Measurements from ENCODE around the gene SLC13A2. TPM values are rescaled to one million over a fixed set of nuclear protein-coding genes. Genes with fewer than 3 reads are reported as not detected.

Gene SLC13A2
- total RNA-seq, 2 donors from 2014 or later: not detected

DNA sequence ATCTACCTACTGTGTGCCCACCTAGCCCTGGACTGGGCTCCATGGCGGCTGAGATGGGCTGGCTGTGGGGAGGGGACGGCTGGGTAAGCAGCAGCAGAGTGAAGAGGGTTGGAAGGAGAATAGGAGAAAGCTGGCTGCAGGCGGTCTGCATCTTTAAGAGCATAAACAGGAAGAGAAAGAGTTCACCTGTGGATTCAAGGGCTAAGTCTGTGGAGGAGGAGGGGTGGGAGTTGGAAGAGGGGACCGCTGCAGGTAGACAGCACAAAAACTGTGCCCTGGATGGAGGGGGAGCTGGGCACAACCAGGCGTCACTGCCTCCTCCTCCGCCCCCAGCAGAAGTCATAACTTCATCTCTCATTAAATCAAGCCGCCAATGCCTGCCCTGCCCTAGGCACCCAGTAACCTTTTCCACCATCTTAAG, 677 bp downstream of the SLC13A2 start:
- Mint-ChIP-seq H3K4me1 (peaks cover 42% of the 10 kb centered on the region), H3K4me3 (no peak overlapping the region), H3K36me3 (ENCODE audit: low read depth) (no peaks in the 10 kb centered on the region), H3K27me3 (ENCODE audit: insufficient read depth) (peaks cover 27% of the 10 kb centered on the region), H3K9me3 (no peaks in the 10 kb centered on the region), H3K27ac (no peak overlapping the region)
- Histone ChIP-seq H3K4me1 (ENCODE audit: control insufficient read depth, insufficient read depth, low read length) (peaks cover 21% of the 10 kb centered on the region), H3K36me3 (ENCODE audit: control insufficient read depth, insufficient read depth, low read length) (no peaks in the 10 kb centered on the region), H3K9me3 (ENCODE audit: control insufficient read depth, low read length) (no peaks in the 10 kb centered on the region), H3K9ac (ENCODE audit: extremely low read depth, low read length, poor library complexity, severe bottlenecking) (no peak overlapping the region), H3K4me3 (ENCODE audit: low read length) (no peak overlapping the region), H3K27ac (ENCODE audit: low read depth, low read length) (no peak overlapping the region), H3K27me3 (ENCODE audit: control insufficient read depth, insufficient read depth, low read length, poor library complexity, severe bottlenecking) (peaks cover 16% of the 10 kb centered on the region)
- TF ChIP-seq, protein P1, sequence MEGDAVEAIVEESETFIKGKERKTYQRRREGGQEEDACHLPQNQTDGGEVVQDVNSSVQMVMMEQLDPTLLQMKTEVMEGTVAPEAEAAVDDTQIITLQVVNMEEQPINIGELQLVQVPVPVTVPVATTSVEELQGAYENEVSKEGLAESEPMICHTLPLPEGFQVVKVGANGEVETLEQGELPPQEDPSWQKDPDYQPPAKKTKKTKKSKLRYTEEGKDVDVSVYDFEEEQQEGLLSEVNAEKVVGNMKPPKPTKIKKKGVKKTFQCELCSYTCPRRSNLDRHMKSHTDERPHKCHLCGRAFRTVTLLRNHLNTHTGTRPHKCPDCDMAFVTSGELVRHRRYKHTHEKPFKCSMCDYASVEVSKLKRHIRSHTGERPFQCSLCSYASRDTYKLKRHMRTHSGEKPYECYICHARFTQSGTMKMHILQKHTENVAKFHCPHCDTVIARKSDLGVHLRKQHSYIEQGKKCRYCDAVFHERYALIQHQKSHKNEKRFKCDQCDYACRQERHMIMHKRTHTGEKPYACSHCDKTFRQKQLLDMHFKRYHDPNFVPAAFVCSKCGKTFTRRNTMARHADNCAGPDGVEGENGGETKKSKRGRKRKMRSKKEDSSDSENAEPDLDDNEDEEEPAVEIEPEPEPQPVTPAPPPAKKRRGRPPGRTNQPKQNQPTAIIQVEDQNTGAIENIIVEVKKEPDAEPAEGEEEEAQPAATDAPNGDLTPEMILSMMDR (conservative IDR thresholded peaks at IDR 0.05): no peak
- DNase-seq: no peak
- 84 to 96% methylated on average over 6 to 7 of the region's 7 CpGs for WGBS, 2 experiments (ENCODE audit: insufficient coverage in 1 of 2, insufficient read length in 1 of 2)

DNA sequence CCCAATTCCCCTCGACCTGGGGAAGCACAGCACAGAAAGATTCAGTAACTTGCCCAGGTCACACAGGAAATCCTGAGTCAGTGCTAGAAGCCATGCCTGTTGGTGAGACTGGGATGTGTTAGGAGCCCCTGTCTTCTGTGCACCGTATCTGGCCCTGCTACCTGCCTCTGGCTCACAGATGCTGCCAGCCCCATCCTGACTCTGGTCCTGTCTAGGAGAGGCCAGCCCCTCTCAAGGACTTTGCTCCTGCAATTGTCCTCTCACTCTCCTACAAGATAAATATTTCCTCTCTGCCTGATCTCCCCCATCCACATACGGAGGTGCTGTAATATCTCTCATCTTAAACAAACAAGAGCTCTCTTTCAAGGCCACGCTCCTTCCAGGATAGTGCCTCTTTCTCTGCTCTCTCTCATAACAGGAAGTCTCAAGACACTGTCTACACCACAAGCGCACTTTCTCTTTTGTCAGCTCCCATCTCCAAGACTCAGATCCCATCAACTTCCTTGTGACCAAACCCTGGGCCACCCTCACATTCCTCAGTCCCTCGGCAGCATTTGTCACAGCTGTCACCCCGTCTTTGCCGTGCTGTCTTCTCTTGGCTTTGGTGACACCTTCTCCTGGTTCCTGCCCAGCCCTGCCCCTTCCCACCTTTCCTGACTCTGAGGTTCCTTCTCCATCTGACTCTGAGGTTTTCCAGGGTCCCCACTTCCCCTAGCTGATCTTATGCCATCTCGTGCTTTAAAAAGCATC, 1.9 kb downstream of the SLC13A2 start:
- Mint-ChIP-seq H3K4me3 (no peak overlapping the region), H3K36me3 (ENCODE audit: low read depth) (no peaks in the 10 kb centered on the region), H3K9me3 (no peaks in the 10 kb centered on the region), H3K4me1 (peaks cover 33% of the 10 kb centered on the region), H3K27ac (no peak overlapping the region), H3K27me3 (ENCODE audit: insufficient read depth) (peaks cover 20% of the 10 kb centered on the region)
- no peaks in the 10 kb centered on the region for H3K9me3 ChIP-seq (ENCODE audit: control insufficient read depth, low read length)
- no peak overlapping the region for H3K4me3 ChIP-seq (ENCODE audit: low read length)
- no peaks in the 10 kb centered on the region for H3K36me3 ChIP-seq (ENCODE audit: control insufficient read depth, insufficient read depth, low read length)
- H3K27me3 ChIP-seq (ENCODE audit: control insufficient read depth, insufficient read depth, low read length, poor library complexity, severe bottlenecking): peaks cover 11% of the 10 kb centered on the region
- peaks cover 15% of the 10 kb centered on the region for H3K4me1 ChIP-seq (ENCODE audit: control insufficient read depth, insufficient read depth, low read length)
- no peak overlapping the region for H3K27ac ChIP-seq (ENCODE audit: low read depth, low read length)
- 80 to 86% methylated on average over 7 to 9 of the region's 9 CpGs for WGBS, 2 experiments (ENCODE audit: insufficient coverage in 1 of 2, insufficient read length in 1 of 2)
- DNase-seq: no peak
- TF ChIP-seq, protein P1 (conservative IDR thresholded peaks at IDR 0.05): no peak
- H3K9ac ChIP-seq (ENCODE audit: extremely low read depth, low read length, poor library complexity, severe bottlenecking): no peak overlapping the region

DNA sequence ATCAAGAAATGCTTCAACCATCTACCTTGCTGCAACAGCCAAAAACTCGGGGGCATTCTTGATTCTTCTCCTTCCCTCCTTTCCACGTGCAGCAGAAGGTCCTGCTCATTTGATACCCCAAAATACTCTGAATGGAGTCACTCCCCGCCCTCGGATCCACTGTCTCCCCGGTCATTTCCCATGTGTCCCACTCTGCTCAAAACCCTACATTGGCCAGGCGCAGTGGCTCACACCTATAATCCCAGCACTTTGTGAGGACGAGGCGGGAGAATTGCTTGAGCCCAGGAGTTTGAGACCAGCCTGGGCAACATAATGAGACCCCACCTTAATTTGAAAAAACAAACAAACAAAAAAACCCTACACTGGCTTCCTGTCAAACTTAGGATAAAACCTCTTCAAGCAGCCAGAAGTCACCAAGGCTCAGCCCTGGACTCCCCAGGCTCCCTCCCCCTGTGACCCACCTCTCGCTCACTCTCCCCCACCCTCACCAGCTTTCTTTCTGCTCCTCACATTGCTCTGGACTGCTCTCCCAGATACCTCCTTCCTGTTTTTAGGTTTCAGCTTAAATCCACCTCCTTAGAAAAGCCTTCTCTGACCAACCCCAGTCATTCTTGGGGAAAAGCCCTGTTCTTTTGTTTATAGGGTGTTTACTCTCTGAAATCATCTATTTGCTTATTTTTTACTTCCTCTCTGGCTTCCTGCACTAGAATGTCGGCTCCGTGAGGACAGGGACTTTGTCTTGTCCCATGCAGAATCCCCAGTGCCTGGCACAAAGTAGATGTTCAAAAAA, 2.8 kb downstream of the SLC13A2 start:
- Mint-ChIP-seq H3K27me3 (ENCODE audit: insufficient read depth) (peaks cover 20% of the 10 kb centered on the region), H3K4me1 (peaks cover 26% of the 10 kb centered on the region), H3K36me3 (ENCODE audit: low read depth) (no peaks in the 10 kb centered on the region), H3K27ac (peak overlapping the region; percentile 15), H3K4me3 (no peak overlapping the region), H3K9me3 (no peaks in the 10 kb centered on the region)
- Histone ChIP-seq H3K9me3 (ENCODE audit: control insufficient read depth, low read length) (no peaks in the 10 kb centered on the region), H3K4me3 (ENCODE audit: low read length) (no peak overlapping the region), H3K9ac (ENCODE audit: extremely low read depth, low read length, poor library complexity, severe bottlenecking) (no peak overlapping the region), H3K4me1 (ENCODE audit: control insufficient read depth, insufficient read depth, low read length) (peaks cover 8% of the 10 kb centered on the region), H3K27ac (ENCODE audit: low read depth, low read length) (no peak overlapping the region), H3K36me3 (ENCODE audit: control insufficient read depth, insufficient read depth, low read length) (no peaks in the 10 kb centered on the region), H3K27me3 (ENCODE audit: control insufficient read depth, insufficient read depth, low read length, poor library complexity, severe bottlenecking) (peaks cover 11% of the 10 kb centered on the region)
- 90 to 93% methylated on average over 10 to 11 of the region's 11 CpGs for WGBS, 2 experiments (ENCODE audit: insufficient coverage in 1 of 2, insufficient read length in 1 of 2)
- no peak for DNase-seq
- TF ChIP-seq, protein P1 (conservative IDR thresholded peaks at IDR 0.05): no peak

Data from endodermal cell (in vitro differentiated cells).